Astrocyte of the spinal cord (primary cell): Measurements from ENCODE around the gene WNK2.
"Not testable (repeated sequence)": the region's sequence is repeated elsewhere in the genome, so short reads cannot be mapped to it uniquely, and the experiment has no call there.

ENCODE experiments used
- DNase-seq: peaks from one replicate; pipeline ENCODE4 v3.0.0; 2011; ENCODE audit warnings: low read depth, low spot score
- H3K4me3 ChIP-seq: 2 replicates; pipeline ENCODE4 v1.5.1; 2011; ENCODE audit warnings: low read depth, mild to moderate bottlenecking, low read length, moderate library complexity
- CTCF ChIP-seq: IDR thresholded peaks from 2 replicates; pipeline ENCODE4 v1.5.1; 2012; ENCODE audit warnings: low read depth, mild to moderate bottlenecking, low read length, inconsistent platforms
- in situ Hi-C: cut with HindIII; loops from 2 replicates; pipeline ENCODE4 v1.10.0; 2017; ENCODE audit warnings: low sequenced_read_pairs

Gene WNK2

GRCh38 chr9:93354451-93354850 lies 170.5 kb downstream of the WNK2 start:
- in situ Hi-C loops = no loop called here
- H3K4me3 ChIP-seq = no peak overlapping the region
- TF ChIP-seq CTCF = no peak
- no peak for DNase-seq

GRCh38 chr9:93355827-93356226 lies 171.9 kb downstream of the WNK2 start:
- DNase-seq = no peak
- H3K4me3 ChIP-seq = no peak overlapping the region
- in situ Hi-C loops = no loop called here
- no peak for TF ChIP-seq CTCF

GRCh38 chr9:93357649-93358048 lies 173.7 kb downstream of the WNK2 start:
- DNase-seq = no peak
- TF ChIP-seq CTCF = no peak
- H3K4me3 ChIP-seq = no peak overlapping the region
- in situ Hi-C loops = no loop called here

GRCh38 chr9:93359907-93360306 lies 176.0 kb downstream of the WNK2 start:
- in situ Hi-C loops, H3K4me3 ChIP-seq, DNase-seq: not testable (repeated sequence)

- in situ Hi-C loops = no loop called here
- TF ChIP-seq CTCF = no peak
- no peak for DNase-seq
- no peak overlapping the region for H3K4me3 ChIP-seq
Measured at GRCh38 chr9:93361995-93362394, 178.1 kb downstream of the WNK2 start.

- in situ Hi-C loops = no loop called here
- H3K4me3 ChIP-seq = no peak overlapping the region
- no peak for DNase-seq
- no peak for TF ChIP-seq CTCF
Measured at GRCh38 chr9:93364734-93365426, 180.9 kb downstream of the WNK2 start.

- H3K4me3 ChIP-seq = no peak overlapping the region
- no peak for DNase-seq
- no peak for TF ChIP-seq CTCF
- in situ Hi-C loops = no loop called here
Measured at GRCh38 chr9:93365427-93366118, 181.6 kb downstream of the WNK2 start.
